GM15510 (cell line): Measurements from ENCODE around the gene DTX1.

ENCODE experiments used
- POLR2A ChIP-seq: IDR thresholded peaks from 3 replicates; pipeline ENCODE4 v1.6.1; 2011; ENCODE audit warnings: borderline replicate concordance; ENCODE audit not compliant: insufficient read length; ENCODE audit errors: extremely low read depth

The DTX1 gene

DNA sequence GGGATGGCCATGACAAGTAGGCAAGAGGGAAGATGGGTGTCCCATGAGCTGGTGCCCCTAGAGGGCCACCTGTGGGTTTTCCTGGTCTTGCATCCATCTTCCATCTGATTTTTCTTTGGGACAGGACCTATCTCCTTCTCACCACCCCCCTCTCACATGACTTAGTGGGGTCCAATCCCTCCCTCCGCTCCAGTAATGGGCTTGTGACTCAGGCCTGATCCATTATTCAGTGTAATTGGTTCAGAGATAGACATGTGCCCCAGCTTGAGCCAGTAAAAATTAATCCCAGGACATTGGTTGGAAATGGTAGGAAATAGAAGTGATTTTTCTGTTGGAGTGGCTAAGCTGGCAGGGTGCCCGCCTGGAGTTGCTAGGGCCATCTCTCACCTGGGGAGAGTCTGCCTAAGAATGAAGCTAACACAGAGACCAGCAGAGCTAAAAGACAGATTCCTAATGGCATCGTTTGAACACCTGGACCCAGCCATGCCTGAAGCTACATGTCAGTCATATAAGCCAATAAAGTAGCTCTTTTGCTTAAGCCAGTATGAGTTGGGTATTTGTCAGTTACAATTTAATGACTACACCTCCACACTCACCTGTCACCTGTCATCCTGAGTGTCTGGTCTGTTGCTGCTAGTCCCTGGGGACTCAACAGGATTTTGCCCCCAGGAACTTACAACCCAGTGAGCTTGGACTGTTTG lies 64.3 kb downstream of the DTX1 start:
- no peak for TF ChIP-seq POLR2A

DNA sequence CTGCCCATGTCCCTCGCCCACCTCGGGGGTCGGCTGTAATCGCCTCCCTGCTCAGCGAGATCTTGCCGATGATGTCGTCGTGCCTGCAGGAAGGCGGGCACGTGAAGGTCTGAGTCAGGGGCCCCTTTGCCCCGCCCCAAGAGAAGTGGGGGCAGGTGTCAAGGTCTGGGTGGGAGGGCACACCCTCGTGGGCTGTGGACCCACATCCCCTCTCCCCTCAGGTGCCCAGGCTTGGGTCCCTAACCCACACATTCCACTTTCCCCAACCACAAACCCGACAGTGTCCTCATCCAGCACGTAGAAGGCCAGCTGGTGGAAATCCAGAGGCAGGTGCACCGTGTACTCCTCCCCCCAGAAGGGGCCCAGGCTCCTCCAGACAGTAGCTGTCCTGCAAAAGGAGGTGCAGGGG lies 71.3 kb downstream of the DTX1 start:
- no peak for TF ChIP-seq POLR2A

DNA sequence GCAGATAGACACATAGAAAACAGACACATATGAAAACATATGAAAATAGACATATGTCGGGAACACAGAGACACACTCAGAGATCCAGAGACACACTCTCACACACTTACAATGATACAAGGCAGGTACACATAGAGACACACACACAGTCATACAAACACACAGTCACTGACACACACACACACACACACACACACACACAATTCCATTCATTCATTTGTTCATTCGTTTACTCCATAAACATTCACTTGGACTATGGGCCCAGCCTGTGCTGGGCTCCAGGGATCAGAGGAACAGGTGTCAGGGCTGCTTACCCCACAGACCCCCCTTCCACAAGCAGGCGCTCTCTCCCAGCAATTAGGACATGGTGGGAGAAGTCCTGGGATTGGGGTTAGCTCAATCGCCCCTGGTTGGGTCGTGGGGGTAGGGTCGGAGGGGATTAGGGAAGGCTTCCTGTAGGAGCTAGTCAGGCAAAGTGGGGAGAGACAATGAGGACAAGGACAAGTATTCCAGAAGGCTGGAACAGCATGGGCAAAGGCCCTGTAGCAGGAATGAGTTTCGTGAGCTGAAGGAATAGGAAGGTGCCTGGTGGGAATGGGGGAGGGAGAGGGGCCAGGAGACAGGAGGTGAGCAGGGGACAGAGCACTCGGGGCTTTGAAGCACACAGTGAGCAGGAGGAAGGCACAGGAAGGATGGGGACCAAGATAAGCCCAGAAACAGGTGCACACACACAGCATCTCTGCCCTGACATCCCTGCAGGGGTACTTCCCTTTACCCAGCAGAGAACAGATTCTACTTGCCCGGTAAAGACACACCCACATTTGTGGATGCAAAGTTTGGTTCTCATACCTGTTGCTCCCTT lies 72.5 kb downstream of the DTX1 start:
- no peak for TF ChIP-seq POLR2A

DNA sequence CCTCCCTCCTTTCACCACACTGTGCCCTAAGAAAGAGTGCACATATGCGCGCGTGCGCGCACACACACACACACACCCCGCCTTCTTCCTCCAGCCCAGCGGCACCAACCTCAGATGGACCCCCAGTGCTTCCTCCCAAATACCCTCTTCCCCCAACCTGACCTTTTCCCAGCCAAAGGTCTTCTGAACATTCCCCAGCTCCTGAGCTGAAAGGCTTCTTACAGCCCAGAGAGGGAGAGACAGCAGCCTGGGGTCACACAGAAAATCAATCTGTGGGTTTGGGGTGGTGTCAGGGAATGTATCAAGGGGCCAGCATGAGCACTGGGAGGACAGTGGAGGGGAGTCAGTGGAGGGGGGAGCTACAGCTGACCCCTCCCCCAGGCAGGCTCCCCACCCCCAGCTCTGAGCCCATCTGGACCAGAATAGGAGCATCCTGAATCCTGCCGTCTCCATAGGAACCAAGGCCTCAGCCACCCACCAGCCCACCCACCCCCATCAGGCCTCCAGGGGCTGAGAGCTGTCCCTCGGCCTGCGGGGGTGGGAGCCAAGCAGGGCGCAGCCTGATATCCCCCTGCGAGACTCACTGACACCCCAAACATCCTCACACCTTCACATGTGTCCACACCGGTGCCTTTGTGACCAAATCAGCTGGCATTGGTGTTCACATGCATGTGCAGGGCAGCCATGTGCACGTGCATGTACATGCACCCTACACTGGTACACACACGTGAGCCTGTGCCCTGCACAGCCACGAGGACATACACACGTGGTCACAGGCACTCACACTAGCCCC lies 73.3 kb downstream of the DTX1 start:
- no peak for TF ChIP-seq POLR2A

DNA sequence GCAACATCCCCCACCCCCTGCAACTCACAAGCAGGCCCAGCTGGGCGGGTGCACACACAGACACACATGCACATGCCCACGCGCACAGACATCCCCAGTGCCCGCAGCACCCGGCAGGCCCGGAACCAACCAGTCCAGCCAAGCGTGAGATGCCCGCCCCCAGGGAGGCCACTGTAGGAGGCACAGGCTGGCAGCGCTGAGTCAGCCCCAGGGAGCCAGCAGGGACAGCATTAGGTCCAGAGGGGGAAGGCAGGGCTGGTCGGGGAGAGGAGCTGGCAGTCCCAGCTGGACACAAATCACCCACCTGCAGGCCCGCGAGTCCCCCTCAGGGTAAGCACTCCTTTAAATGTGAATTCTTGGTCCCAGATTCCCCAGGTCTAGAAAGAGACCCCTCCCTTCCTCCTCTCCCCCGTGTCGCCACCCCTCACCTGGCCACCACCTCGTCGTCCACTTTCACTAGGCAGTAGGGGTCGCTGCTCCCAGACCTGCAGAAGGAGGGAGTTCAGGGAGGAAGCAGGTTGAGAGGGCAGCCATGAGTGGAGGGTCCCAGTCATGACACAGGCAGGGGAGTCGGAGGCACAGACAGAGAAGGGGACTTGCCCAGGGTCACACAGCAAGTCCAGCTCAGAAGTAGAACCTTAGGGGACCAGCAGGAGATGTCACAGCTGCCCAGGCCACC lies 74.1 kb downstream of the DTX1 start:
- TF ChIP-seq POLR2A, result no peak

DNA sequence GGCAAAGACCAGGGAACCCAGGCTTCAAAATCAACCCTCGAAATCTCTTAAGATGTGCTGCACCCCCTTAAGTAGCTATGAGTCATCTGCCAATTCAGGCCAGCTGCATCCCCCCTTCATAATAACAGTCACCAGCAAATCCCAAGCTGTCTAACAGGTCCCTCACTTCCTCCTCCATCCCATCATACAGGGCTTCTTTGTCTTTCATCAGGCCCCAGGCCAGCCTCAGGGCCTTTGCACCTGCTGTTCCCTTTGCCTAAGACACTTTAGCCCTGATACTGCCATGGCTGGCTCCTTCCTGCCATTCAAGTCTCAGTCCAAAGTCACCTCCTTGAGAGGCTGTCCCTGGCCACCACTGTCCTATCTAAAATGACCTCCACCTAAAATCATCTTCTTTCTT lies 75.0 kb downstream of the DTX1 start:
- TF ChIP-seq POLR2A, result no peak

DNA sequence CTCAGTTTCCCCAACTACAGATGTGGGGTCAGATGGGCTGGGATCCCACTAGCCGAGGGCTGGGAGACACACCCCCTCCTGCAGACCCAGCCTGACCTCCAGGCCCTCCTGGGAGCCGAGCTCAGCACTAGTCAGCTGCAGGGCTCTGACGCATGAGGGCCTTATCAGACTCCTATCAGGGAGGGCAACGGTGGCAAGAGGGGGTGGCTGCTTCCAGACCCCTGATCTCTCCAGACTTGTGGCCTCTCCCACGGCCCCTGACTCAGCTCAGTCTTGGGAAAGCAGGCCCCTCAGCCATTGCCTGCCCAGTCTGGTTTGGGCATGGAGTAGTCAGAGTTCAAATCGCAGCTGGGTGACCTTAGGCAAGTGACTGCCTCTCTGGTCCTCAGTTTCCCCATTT lies 76.5 kb downstream of the DTX1 start:
- TF ChIP-seq POLR2A, result no peak

DNA sequence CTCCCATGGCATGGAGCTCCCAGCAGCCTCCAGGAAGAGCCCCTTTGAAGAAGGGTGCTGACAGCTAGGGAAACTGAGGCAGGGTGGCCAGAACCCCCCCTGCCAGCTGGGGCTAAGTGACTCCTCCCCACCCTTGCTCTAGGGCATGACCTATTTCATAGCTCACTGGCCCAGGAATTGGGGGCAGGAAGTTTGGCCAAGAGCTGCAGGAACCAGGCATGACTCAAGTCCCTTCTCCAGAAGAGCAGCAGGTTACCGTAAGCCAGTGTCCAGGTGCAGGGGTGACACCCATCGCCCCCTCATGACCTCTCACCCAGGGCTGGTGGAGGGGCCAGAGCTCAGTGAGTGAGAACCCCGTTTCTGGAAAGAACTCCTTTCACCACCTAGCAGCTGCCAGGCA lies 77.1 kb downstream of the DTX1 start:
- no peak for TF ChIP-seq POLR2A

DNA sequence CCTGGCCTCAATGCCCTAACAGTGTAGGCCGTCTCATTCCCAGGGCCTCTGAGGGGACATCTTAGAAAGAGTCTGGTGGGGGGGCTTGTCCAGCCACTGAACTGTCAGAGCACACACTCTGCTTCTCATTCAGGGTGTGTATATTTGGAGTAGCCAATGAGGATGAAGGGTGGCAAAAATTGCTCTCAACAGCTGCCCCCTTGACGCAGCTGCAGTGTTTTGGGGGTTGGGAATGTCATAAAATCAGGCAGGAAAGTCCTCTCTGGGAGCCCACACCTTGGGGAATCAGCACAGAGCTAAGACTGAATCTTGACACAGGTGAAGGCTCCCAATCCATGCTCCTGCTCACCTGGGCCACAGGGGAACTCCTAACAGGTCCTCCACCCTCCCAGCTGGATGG lies 77.5 kb downstream of the DTX1 start:
- no peak for TF ChIP-seq POLR2A

DNA sequence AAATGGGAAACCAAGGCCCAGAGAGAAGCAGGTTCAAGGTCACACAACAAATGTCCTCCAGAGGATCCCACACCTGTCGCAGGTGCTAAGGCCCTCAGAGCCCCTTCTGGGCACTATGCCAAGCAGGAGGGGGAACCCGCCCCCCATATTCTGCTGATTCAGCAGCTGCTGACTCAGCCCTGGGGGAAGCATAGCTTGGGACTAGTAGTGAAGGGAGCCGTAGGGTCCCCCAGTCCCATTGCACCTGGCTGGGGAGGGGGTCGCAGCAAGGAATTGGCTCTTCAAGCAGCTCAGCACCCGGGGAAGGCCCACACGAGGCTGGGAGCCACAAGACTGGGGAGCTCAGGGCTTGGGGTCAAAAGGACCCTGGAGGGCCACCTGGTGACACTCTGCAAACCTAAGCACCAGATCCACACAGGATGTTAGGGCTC lies 78.0 kb downstream of the DTX1 start:
- no peak for TF ChIP-seq POLR2A

DNA sequence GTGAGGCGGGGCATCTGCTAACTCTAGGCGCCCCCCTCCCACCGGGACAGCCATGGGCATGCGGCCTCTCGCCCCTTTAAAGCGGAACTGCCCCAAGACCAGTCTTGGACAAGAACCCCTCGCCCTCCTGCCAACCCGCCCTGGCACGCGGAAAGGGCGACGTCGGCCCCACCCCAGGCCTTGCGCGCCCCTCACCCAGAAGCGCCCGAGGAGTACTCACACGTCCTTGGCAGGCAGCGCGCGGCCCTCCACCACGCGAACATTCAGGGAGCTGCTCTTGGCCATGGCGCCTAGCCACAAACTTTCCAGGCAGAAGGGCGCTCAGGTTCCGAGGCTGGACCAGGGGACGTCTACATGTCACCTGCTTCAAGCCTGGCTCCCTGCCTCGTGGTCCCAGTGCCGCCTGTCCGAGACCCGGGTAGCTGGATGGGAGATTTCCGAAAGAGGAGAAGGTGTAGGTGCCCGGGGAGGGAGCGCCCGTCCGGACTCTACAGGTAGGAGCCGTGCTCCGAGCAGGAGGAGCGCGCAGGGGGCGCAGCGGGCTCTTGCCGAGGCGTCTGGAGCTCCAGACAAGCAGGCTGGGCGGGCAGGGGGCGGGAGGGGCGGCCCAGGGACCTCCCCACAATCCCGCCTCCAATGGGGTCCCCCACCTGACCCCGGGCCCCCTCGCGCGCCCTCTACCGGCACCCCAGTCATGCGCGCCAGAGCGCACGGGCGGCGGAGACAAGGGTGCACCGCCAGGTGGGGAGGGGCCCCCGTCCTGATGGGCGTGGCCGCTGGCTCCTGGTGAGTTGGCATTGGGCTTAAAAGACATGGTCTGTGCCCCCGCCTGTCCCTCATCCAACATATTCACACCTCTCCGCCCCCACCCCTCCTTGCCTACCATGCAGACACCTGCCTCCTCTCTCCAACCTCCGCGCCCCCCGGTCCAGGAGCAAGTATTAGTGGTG lies 78.9 kb downstream of the DTX1 start, which contains the start of gene RASAL1:
Gene RASAL1, minus strand, starts transcription at position 584 of the 950 bp plus-strand sequence. Its CDS starts 299 bp downstream, at position 285.
- TF ChIP-seq POLR2A, result no peak

DNA sequence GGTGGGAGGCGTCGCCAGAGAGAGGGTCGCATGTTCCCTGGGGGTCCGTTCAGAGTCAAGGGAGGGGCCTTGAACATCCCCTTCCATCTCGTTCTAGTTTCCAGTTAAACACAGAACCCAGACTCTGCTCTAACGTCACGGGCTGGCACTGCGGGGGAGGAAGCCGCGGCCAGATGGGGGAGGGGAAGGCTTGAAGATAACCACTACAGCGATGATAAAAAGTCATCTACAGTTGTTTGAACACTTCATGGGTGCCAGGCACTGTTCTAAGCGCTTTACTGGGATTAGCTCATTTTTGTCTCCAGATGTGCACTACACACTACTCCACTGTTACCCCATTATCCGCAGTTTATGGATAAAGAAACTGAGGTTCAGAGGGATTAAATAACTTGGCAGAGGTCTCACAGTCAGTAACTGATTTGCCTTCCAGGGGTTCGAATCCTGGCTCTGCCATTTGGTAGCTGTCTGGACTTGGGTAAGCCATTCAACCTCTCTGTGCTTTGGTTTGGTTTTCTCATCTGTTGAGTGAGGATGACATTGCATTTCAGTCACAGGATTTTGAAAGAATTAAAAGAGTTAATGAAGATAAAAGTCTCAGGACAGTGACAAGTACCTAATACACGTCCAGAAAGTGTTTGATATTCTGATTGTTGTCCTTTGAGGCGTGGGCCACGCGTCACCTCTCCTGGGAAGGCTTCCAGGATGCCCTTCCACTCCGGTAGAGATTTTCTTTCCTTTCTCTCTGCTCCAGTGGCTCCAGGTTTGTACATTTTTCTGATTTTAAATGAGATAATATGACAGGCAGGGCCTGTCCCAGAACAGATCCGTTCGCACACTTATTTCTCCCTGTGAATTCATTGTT lies 79.8 kb downstream of the DTX1 start:
- TF ChIP-seq POLR2A, result no peak

DNA sequence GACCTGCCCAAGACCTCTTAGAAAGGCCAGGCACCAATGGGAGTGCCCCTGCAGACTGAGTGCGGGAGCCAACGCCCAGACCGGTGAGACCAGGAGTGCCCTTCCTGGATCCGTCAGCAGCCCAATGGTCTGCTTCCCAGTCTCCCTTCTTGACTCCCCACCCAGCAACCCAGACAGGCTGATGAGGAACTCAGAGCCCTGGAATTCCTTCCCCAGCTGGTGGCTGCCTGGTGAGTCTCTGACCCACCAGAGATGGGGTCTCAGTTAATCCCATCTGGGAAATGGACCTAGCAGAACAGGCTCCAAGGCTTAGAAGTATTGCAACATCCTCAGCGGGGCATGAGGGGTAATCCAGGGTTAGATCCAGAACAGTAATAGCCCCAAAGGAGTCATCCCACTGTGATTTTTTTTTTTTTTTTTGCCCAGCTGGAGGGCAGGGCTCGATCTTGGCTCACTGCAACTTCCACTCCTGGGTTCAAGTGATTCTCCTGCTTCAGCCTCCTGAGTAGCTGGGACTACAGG lies 80.5 kb downstream of the DTX1 start:
- no peak for TF ChIP-seq POLR2A
